ENCODE measurements around the gene RASL11B. TPM values are rescaled to one million over a fixed set of nuclear protein-coding genes. Genes with fewer than 3 reads are reported as not detected.
A peak's percentile ranks its signal among the peaks of the same experiment; 100 is the strongest.

The RASL11B gene
- total RNA-seq, 1 experiment from 2014 or later = 0.20 TPM

- no peak for DNase-seq (ENCODE audit: extremely low read depth, low read depth)
Measured at GRCh38 chr4:52910115-52910514, 48.0 kb downstream of the RASL11B start.

GRCh38 chr4:52911684-52912294 is 49.7 kb downstream of the RASL11B start:
- peak; percentile 65 for DNase-seq (ENCODE audit: extremely low read depth, low read depth)

GRCh38 chr4:52912608-52913007 is 50.5 kb downstream of the RASL11B start:
- no peak for DNase-seq (ENCODE audit: extremely low read depth, low read depth)

- no peak for DNase-seq (ENCODE audit: extremely low read depth, low read depth)
Measured at GRCh38 chr4:52914051-52914605, 52.0 kb downstream of the RASL11B start.

GRCh38 chr4:52915191-52915590 is 53.1 kb downstream of the RASL11B start:
- no peak for DNase-seq (ENCODE audit: extremely low read depth, low read depth)

- no peak for DNase-seq (ENCODE audit: extremely low read depth, low read depth)
Measured at GRCh38 chr4:52915730-52916300, 53.7 kb downstream of the RASL11B start.

Other genes starting within 250 kb of the RASL11B start
- 10.0 and 10.9 TPM in 2 replicates for gene USP46, start 203.0 kb upstream of the RASL11B start, total RNA-seq (2014; rRNA removed; shearing (Covaris generic))
- 3.2 and 3.5 TPM in 2 replicates for gene ERVMER34-1, start 110.9 kb upstream of the RASL11B start, total RNA-seq (2014; rRNA removed; shearing (Covaris generic))

All from NCI-H460 (cell line).